Loucy (cell line): ENCODE results near the gene ASTN2.

Experiments
- H2AFZ ChIP-seq: fragments of 200-600 bp; sonication (generic); 2 replicates; pipeline ENCODE4 v1.6.0; 2016; ENCODE audit warnings: antibody characterized with exemption, mild to moderate bottlenecking, low read length, moderate library complexity
- H3F3A ChIP-seq: fragments of 200-600 bp; 2 replicates; pipeline ENCODE4 v1.6.0; 2016; ENCODE audit warnings: antibody characterized with exemption, low read depth, mild to moderate bottlenecking
- H3K27me3 ChIP-seq: fragments of 200-600 bp; sonication (generic); 2 replicates; pipeline ENCODE4 v1.6.1; 2014; ENCODE audit warnings: low read length, mild to moderate bottlenecking; ENCODE audit not compliant: insufficient read depth, poor library complexity, severe bottlenecking
- H3K36me3 ChIP-seq: fragments of 200-600 bp; sonication (generic); 2 replicates; pipeline ENCODE4 v1.6.1; 2016; ENCODE audit warnings: low read length; ENCODE audit not compliant: insufficient read depth
- H3K4me1 ChIP-seq: fragments of 200-600 bp; sonication (generic); 2 replicates; pipeline ENCODE4 v1.5.1; 2014; ENCODE audit warnings: low read length, mild to moderate bottlenecking; ENCODE audit not compliant: insufficient read depth, poor library complexity, severe bottlenecking
- H3K4me2 ChIP-seq: fragments of 200-600 bp; sonication (generic); 2 replicates; pipeline ENCODE4 v1.6.0; 2014; ENCODE audit warnings: antibody characterized with exemption, low read length, low read depth, mild to moderate bottlenecking; ENCODE audit not compliant: poor library complexity, severe bottlenecking
- H3K4me3 ChIP-seq: fragments of 200-600 bp; sonication (generic); 2 replicates; pipeline ENCODE4 v1.5.1; 2014; ENCODE audit warnings: low read length, mild to moderate bottlenecking, mixed read lengths; ENCODE audit not compliant: poor library complexity, severe bottlenecking
- H3K79me2 ChIP-seq: fragments of 200-600 bp; sonication (generic); 2 replicates; pipeline ENCODE4 v1.6.1; 2014; ENCODE audit warnings: low read length; ENCODE audit not compliant: insufficient read depth
- H3K9ac ChIP-seq: fragments of 200-600 bp; sonication (generic); 2 replicates; pipeline ENCODE4 v1.6.0; 2014; ENCODE audit warnings: mild to moderate bottlenecking, low read depth, low read length, moderate library complexity; ENCODE audit not compliant: poor library complexity, severe bottlenecking
- H3K9me2 ChIP-seq: fragments of 200-600 bp; sonication (generic); replicated peaks from 2 replicates; pipeline ENCODE4 v1.6.1; 2016; ENCODE audit warnings: low read depth, low read length, mixed read lengths
- H3K9me3 ChIP-seq: fragments of 200-600 bp; sonication (generic); 2 replicates; pipeline ENCODE4 v1.6.1; 2014; ENCODE audit warnings: mild to moderate bottlenecking, antibody characterized with exemption, low read length, low read depth; ENCODE audit not compliant: insufficient read depth
- H4K20me1 ChIP-seq: fragments of 200-600 bp; sonication (generic); 2 replicates; pipeline ENCODE4 v1.6.0; 2014; ENCODE audit warnings: antibody characterized with exemption, low read length, mild to moderate bottlenecking; ENCODE audit not compliant: insufficient read depth, poor library complexity, severe bottlenecking
- CTCF ChIP-seq: fragments of 200-600 bp; sonication (generic); conservative IDR thresholded peaks from 2 replicates; pipeline ENCODE4 v1.5.1; 2014; ENCODE audit warnings: mild to moderate bottlenecking, antibody characterized with exemption, low read length
- EZH2phosphoT487 ChIP-seq: fragments of 200-600 bp; IDR thresholded peaks from 2 replicates; pipeline ENCODE4 v1.6.1; 2018; ENCODE audit warnings: antibody characterized with exemption, mild to moderate bottlenecking, moderate library complexity, borderline replicate concordance

ASTN2 gene

GRCh38 chr9:117343427-117343826 is 71.4 kb downstream of the ASTN2 start:
- Histone ChIP-seq H3K36me3 (no peaks in the 10 kb centered on the region), H3K4me3 (no peak overlapping the region), H3F3A (no peaks in the 10 kb centered on the region), H3K79me2 (no peaks in the 10 kb centered on the region), H3K27me3 (no peaks in the 10 kb centered on the region), H3K4me1 (no peaks in the 10 kb centered on the region), H2AFZ (no peak overlapping the region), H3K9me2 (no peaks in the 10 kb centered on the region), H3K4me2 (no peak overlapping the region), H4K20me1 (no peaks in the 10 kb centered on the region), H3K9me3 (0 out of 2 replicates have a peak, but pooled peaks cover 5% of the 10 kb centered on the region), H3K9ac (no peak overlapping the region)
- TF ChIP-seq EZH2phosphoT487, result no peak
- TF ChIP-seq CTCF, result no peak

- Histone ChIP-seq H3F3A (no peaks in the 10 kb centered on the region), H3K79me2 (no peaks in the 10 kb centered on the region), H3K4me1 (no peaks in the 10 kb centered on the region), H3K9me3 (no peaks in the 10 kb centered on the region), H3K4me2 (no peak overlapping the region), H3K4me3 (no peak overlapping the region), H3K36me3 (no peaks in the 10 kb centered on the region), H4K20me1 (no peaks in the 10 kb centered on the region), H3K9me2 (no peaks in the 10 kb centered on the region), H3K27me3 (no peaks in the 10 kb centered on the region), H2AFZ (no peak overlapping the region), H3K9ac (no peak overlapping the region)
- no peak for TF ChIP-seq EZH2phosphoT487
- no peak for TF ChIP-seq CTCF
Observed at GRCh38 chr9:117341151-117341550, 73.7 kb downstream of the ASTN2 start.

DNA sequence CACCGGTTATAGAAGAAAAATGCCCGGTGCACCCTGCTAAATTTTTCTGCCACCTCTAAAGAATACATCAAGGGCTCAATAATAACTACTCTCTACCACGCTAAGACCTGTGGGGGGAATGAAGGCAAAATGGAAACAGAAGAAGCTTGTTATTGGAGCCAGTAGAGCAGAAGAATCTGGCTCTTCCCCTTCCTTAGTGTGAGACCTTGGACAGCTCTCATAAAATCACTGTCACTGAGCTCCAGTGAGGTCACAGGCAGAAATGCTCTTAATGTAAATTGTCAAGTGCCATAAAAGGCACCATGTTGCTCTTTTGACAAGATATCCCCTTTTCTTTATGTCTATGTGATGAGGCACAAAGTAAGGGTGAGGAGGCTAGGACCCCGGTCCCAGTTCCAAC is 74.4 kb downstream of the ASTN2 start:
- Histone ChIP-seq H3K36me3 (no peaks in the 10 kb centered on the region), H2AFZ (no peak overlapping the region), H3F3A (no peaks in the 10 kb centered on the region), H3K9me3 (no peaks in the 10 kb centered on the region), H3K4me1 (no peaks in the 10 kb centered on the region), H4K20me1 (no peaks in the 10 kb centered on the region), H3K9me2 (no peaks in the 10 kb centered on the region), H3K4me2 (no peak overlapping the region), H3K27me3 (no peaks in the 10 kb centered on the region), H3K4me3 (no peak overlapping the region), H3K79me2 (no peaks in the 10 kb centered on the region), H3K9ac (no peak overlapping the region)
- TF ChIP-seq CTCF, result no peak
- TF ChIP-seq EZH2phosphoT487, result no peak
